HepG2 (cell line): Measurements from ENCODE around the gene RAB30. TPM values are rescaled to one million over a fixed set of nuclear protein-coding genes. Genes with fewer than 3 reads are reported as not detected.

ENCODE experiments used
- ATF3 ChIP-seq: sonication (generic); formaldehyde crosslinking; IDR thresholded peaks from 2 replicates; pipeline ENCODE4 v1.4.0; 2020; ENCODE audit warnings: missing genetic modification reagents
- BRCA1 ChIP-seq: sonication (generic); formaldehyde crosslinking; IDR thresholded peaks from 2 replicates; pipeline ENCODE4 v1.4.0; 2020; ENCODE audit warnings: missing genetic modification reagents
- HNF1B ChIP-seq: sonication (generic); formaldehyde crosslinking; IDR thresholded peaks from 2 replicates; pipeline ENCODE4 v1.5.1; 2020; ENCODE audit warnings: mild to moderate bottlenecking, moderate library complexity, missing genetic modification reagents
- MED1 ChIP-seq: sonication (generic); formaldehyde crosslinking; IDR thresholded peaks from 2 replicates; pipeline ENCODE4 v1.4.0; 2020; ENCODE audit warnings: missing genetic modification reagents
- PRDM15 ChIP-seq: sonication (generic); formaldehyde crosslinking; IDR thresholded peaks from 2 replicates; pipeline ENCODE4 v1.4.0; 2020; ENCODE audit warnings: missing genetic modification reagents
- REST ChIP-seq, 2 experiments: IDR thresholded peaks; 2 replicates each; pipeline ENCODE4 v1.6.1; 2011 to 2012; ENCODE audit warnings: low read length in 2 of 2, borderline replicate concordance in 1 of 2, low read depth in 1 of 2, mild to moderate bottlenecking in 1 of 2, moderate library complexity in 1 of 2
- RNF2 ChIP-seq: fragments of 450-650 bp; conservative IDR thresholded peaks from 2 replicates; pipeline ENCODE4 v1.6.1; 2016; ENCODE audit warnings: low read depth
- ZNF142 ChIP-seq: sonication (generic); formaldehyde crosslinking; IDR thresholded peaks from 2 replicates; pipeline ENCODE4 v1.4.0; 2020; ENCODE audit warnings: missing genetic modification reagents
- ZNF3 ChIP-seq: IDR thresholded peaks from 2 replicates; pipeline ENCODE4 v1.7.0; 2017; ENCODE audit warnings: inconsistent platforms
- ZNF317 ChIP-seq: sonication (generic); formaldehyde crosslinking; IDR thresholded peaks from 2 replicates; pipeline ENCODE4 v1.5.0; 2020; ENCODE audit warnings: mild to moderate bottlenecking, missing genetic modification reagents
- ZNF740 ChIP-seq: sonication (generic); formaldehyde crosslinking; IDR thresholded peaks from 2 replicates; pipeline ENCODE4 v1.4.0; 2020; ENCODE audit warnings: missing genetic modification reagents
- polyA plus RNA-seq, 8 experiments: library from polyadenylated mRNA; depleted of rRNA in 3 of 8; stranded (reverse) in 7 of 8; unstranded in 1 of 8; fragments of >200 nt; fragmentation: Illumina TruSeq in 4 of 8; extraction: Trizol in 4 of 8; gene quantifications; 2 replicates each; pipeline versions ENCODE4 v1.2.1 to v1.2.3, GENCODE V29; 2011 to 2016; ENCODE audit warnings: low read depth in 4 of 8, missing spikeins in 1 of 8, mixed read lengths in 1 of 8; ENCODE audit not compliant: insufficient read depth in 1 of 8
- total RNA-seq, 5 experiments: library from RNA; depleted of rRNA; stranded (reverse); fragments of >200 nt; fragmentation: Illumina TruSeq; extraction: Trizol; gene quantifications; 2 replicates each; pipeline ENCODE4 v1.2.3, GENCODE V29; 2016; ENCODE audit warnings: low read depth in 1 of 5

Gene RAB30
- total and polyA plus RNA-seq, 2 of the 13 experiments (the other 11 are each of a cell fraction or from before 2014, with no cell fraction given) = 3.7 to 5.0 TPM

GRCh38 chr11:82988936-82989627 is 82.6 kb downstream of the RAB30 start (continued):
- 0 out of 4 replicates have a peak, but pooled peaks of 1 of the 2 experiments have one; percentile 28 for TF ChIP-seq REST (IDR thresholded peaks at IDR 0.05; ENCODE audit: borderline replicate concordance in 1 of 2, low read depth in 1 of 2, low read length in 2 of 2)
- TF ChIP-seq ATF3 (CRISPR knock-in tag) = 0 out of 2 replicates have a peak, but pooled peaks have one; percentile 35
- peak; percentile 78; the same call in 1 of the 2 replicates for TF ChIP-seq ZNF3 (CRISPR knock-in tag)
- TF ChIP-seq ZNF317 (CRISPR knock-in tag) = peak; percentile 59; the same call in 1 of the 2 replicates
- TF ChIP-seq MED1 (CRISPR knock-in tag) = peak; percentile 67
- TF ChIP-seq HNF1B (CRISPR knock-in tag) = peak; percentile 62; the same call in 1 of the 2 replicates
- no peak for TF ChIP-seq ZNF740 (CRISPR knock-in tag)
- no peak for TF ChIP-seq ZNF142
- TF ChIP-seq RNF2 = no peak
- 0 out of 2 replicates have a peak, but pooled peaks have one; percentile 24 for TF ChIP-seq PRDM15 (CRISPR knock-in tag)
- no peak for TF ChIP-seq BRCA1 (CRISPR knock-in tag)
